Measurements from ENCODE around the gene SOHLH1. TPM values are rescaled to one million over a fixed set of nuclear protein-coding genes. Genes with fewer than 3 reads are reported as not detected.

SOHLH1 gene
- total RNA-seq, 1 experiment from 2014 or later = not detected

GRCh38 chr9:135701959-135702721 is 2.9 kb upstream of the SOHLH1 start, which contains the start of gene KCNT1:
Gene KCNT1 (plus strand): TSS chr9:135702185. CDS start chr9:135702259, 74 bp downstream.
- TF ChIP-seq CTCF (IDR thresholded peaks at IDR 0.05) (peak; percentile 96), NR1H2 (CRISPR knock-in tag; IDR thresholded peaks at IDR 0.05) (no peak), HMGA2 (CRISPR knock-in tag; IDR thresholded peaks at IDR 0.05) (no peak), TCF7 (CRISPR knock-in tag; IDR thresholded peaks at IDR 0.05; ENCODE audit: low read depth) (no peak), SP1 (CRISPR knock-in tag; conservative IDR thresholded peaks at IDR 0.05) (0 out of 2 replicates have a peak, but pooled peaks have one; percentile 25), MAX (CRISPR knock-in tag; IDR thresholded peaks at IDR 0.05) (peak; percentile 46; the same call in 1 of the 2 replicates), HMGXB4 (CRISPR knock-in tag; IDR thresholded peaks at IDR 0.05) (peak; percentile 45; the same call in 1 of the 2 replicates)
- Mint-ChIP-seq H3K27me3 (ENCODE audit: low read depth) (no peaks in the 10 kb centered on the region; the same call in 1 of the 2 replicates), H3K36me3 (no peaks in the 10 kb centered on the region), H3K27ac (no peak within 1 kb of the TSS), H3K9me3 (no peaks in the 10 kb centered on the region), H3K4me1 (peaks cover 2% of the 10 kb centered on the region; the same call in 1 of the 2 replicates), H3K4me3 (no peak within 1 kb of the TSS; the same call in 1 of the 2 replicates)
- ChIA-PET CTCF (interaction anchor here (0.6 to 2.3 kb wide), 3 partner anchors 8 to 98 kb away, joined by 3 to 11 read pairs (median 5); no protein-coding TSS in a partner anchor), POLR2A (no interaction called here)
- ATAC-seq = peak; percentile 80
- peak; percentile 83 for DNase-seq (ENCODE audit: low spot score)

GRCh38 chr9:135701067-135701958 is 2.0 kb upstream of the SOHLH1 start:
- ChIA-PET POLR2A (no interaction called here), CTCF (interaction anchor here (0.5 to 1.0 kb wide), 3 partner anchors 12 to 977 kb away, joined by 3 to 4 read pairs (median 3); no protein-coding TSS in a partner anchor)
- Mint-ChIP-seq H3K27ac (no peak overlapping the region), H3K27me3 (ENCODE audit: low read depth) (no peaks in the 10 kb centered on the region; the same call in 1 of the 2 replicates), H3K4me3 (no peak overlapping the region; the same call in 1 of the 2 replicates), H3K4me1 (peaks cover 2% of the 10 kb centered on the region; the same call in 1 of the 2 replicates), H3K9me3 (no peaks in the 10 kb centered on the region), H3K36me3 (no peaks in the 10 kb centered on the region)
- ATAC-seq (peak; percentile 28), DNase-seq (ENCODE audit: low spot score) (no peak)
- no peak for TF ChIP-seq ERG (CRISPR knock-in tag; IDR thresholded peaks at IDR 0.05)
- TF ChIP-seq ETV6 (CRISPR knock-in tag; IDR thresholded peaks at IDR 0.05) = no peak
- no peak for TF ChIP-seq TEAD4 (CRISPR knock-in tag; IDR thresholded peaks at IDR 0.05)
- no peak for TF ChIP-seq JAZF1 (CRISPR knock-in tag; IDR thresholded peaks at IDR 0.05)
- TF ChIP-seq ZNF232 (CRISPR knock-in tag; IDR thresholded peaks at IDR 0.05) = no peak
- TF ChIP-seq SP1 (CRISPR knock-in tag; conservative IDR thresholded peaks at IDR 0.05) = no peak
- TF ChIP-seq JUN (CRISPR knock-in tag; IDR thresholded peaks at IDR 0.05) = no peak
- TF ChIP-seq ZNF281 (CRISPR knock-in tag; IDR thresholded peaks at IDR 0.05) = no peak
- no peak for TF ChIP-seq FOXK1 (CRISPR knock-in tag; IDR thresholded peaks at IDR 0.05)
- TF ChIP-seq HMGXB4 (CRISPR knock-in tag; IDR thresholded peaks at IDR 0.05) = no peak
- TF ChIP-seq MLX (CRISPR knock-in tag; IDR thresholded peaks at IDR 0.05) = no peak
- no peak for TF ChIP-seq PRRX2 (CRISPR knock-in tag; IDR thresholded peaks at IDR 0.05)
- TF ChIP-seq USF2 (CRISPR knock-in tag; IDR thresholded peaks at IDR 0.05) = no peak
- TF ChIP-seq ZNF396 (CRISPR knock-in tag; IDR thresholded peaks at IDR 0.05; ENCODE audit: borderline replicate concordance) = no peak
- no peak for TF ChIP-seq ZNF317 (CRISPR knock-in tag; IDR thresholded peaks at IDR 0.05; ENCODE audit: borderline replicate concordance, low read depth)

Data from WTC11 (cell line).